Measurements from ENCODE around the gene MCCC1.
A peak's percentile ranks its signal among the peaks of the same experiment; 100 is the strongest.

MCCC1 gene

DNA sequence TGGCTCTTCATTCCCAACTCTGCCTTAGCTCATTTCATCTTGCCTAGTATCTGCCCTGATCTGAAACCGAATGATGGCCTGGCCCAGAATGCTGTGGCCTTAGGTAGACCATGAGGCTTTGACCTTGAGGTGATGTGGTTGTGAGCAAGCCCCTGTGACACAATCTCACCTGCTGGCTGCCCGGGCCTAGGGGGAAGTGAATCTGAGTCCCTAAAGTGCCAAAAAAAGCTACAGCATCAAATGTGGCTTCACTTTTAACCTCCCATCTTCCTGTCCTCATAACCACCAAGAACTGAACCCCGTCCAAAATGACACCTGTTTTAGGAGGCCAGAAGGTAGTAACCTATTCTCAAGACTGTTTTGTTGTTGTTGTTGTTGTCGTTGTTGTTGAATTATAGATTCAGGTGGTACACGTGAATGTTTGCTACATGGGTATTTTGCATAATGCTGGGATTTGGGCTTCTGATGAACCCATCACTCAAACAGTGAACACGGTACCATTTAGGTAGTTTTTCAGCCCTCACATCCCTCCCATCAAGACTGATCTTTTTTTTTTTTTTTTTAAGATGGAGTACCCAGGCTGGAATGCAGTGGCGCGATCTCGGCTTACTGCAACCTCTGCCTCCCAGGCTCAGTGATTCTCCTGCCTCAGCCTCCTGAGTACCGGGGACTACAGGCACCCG is 54.6 kb downstream of the MCCC1 start:
- TF ChIP-seq, protein P1, sequence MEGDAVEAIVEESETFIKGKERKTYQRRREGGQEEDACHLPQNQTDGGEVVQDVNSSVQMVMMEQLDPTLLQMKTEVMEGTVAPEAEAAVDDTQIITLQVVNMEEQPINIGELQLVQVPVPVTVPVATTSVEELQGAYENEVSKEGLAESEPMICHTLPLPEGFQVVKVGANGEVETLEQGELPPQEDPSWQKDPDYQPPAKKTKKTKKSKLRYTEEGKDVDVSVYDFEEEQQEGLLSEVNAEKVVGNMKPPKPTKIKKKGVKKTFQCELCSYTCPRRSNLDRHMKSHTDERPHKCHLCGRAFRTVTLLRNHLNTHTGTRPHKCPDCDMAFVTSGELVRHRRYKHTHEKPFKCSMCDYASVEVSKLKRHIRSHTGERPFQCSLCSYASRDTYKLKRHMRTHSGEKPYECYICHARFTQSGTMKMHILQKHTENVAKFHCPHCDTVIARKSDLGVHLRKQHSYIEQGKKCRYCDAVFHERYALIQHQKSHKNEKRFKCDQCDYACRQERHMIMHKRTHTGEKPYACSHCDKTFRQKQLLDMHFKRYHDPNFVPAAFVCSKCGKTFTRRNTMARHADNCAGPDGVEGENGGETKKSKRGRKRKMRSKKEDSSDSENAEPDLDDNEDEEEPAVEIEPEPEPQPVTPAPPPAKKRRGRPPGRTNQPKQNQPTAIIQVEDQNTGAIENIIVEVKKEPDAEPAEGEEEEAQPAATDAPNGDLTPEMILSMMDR (conservative IDR thresholded peaks at IDR 0.05; ENCODE audit: low read length), result no peak
- no peak for DNase-seq (ENCODE audit: low read depth)
- H3K4me3 ChIP-seq (ENCODE audit: low read length), result no peak overlapping the region

DNA sequence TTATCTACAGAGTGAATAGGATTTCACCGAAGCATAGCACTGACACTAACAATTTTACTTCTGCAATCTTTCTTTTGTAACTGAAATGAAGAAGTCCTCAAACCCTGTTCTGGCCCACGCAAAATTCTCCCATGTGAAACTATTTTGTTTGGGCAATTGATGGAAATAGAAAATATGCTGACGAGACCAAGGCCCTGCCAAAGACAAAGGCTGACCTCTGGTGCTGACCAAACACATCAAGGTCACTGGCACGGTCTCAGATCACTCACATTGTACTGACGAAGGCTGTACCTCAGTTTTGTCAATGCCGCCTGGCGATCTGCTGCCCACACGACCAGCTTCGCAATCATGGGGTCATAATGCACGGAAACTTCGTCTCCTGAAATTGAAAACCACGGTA is 60.5 kb downstream of the MCCC1 start:
- DNase-seq (ENCODE audit: low read depth), result no peak
- H3K4me3 ChIP-seq (ENCODE audit: low read length), result no peak overlapping the region
- TF ChIP-seq, protein P1 (conservative IDR thresholded peaks at IDR 0.05; ENCODE audit: low read length), result no peak

DNA sequence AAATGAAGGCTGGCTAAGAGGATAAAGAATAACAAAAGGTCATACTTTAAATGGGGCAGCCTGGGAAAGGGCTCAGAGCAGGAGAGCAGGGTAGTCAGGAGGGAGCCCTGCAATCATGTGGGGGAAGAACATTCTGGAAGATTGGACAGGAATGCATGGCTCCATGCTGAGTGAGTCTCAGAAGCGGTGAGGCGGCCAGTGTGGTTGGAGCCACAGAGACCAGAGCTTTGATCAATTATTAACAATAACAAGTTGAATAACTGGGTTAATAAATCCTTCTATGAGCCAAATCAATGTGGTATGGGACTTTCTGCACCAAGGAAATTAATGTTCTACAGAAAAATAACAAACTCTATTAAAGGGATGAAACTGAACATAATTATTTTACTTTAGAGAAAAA is 61.1 kb downstream of the MCCC1 start:
- TF ChIP-seq, protein P1 (conservative IDR thresholded peaks at IDR 0.05; ENCODE audit: low read length), result no peak
- no peak for DNase-seq (ENCODE audit: low read depth)
- H3K4me3 ChIP-seq (ENCODE audit: low read length), result no peak overlapping the region

DNA sequence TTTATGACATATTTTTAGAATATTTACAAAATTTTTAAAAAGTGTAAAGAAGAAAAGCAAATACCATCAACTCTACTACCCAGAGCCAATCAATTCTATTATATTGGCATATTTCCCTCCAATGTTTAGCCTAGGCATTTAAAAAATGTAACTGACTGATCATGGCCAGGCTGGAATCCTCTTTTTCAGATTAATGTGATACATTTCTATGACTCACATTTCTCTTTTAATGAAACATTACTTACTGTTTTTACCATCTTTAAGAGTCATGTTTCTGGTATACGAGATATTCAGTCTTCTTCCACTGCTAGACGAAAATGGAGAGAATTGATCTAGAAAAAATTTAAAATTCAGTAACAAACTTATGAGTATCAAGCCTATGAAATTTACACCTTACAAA is 65.5 kb downstream of the MCCC1 start:
- TF ChIP-seq, protein P1 (conservative IDR thresholded peaks at IDR 0.05; ENCODE audit: low read length), result no peak
- no peak overlapping the region for H3K4me3 ChIP-seq (ENCODE audit: low read length)
- peak; percentile 74 for DNase-seq (ENCODE audit: low read depth)

DNA sequence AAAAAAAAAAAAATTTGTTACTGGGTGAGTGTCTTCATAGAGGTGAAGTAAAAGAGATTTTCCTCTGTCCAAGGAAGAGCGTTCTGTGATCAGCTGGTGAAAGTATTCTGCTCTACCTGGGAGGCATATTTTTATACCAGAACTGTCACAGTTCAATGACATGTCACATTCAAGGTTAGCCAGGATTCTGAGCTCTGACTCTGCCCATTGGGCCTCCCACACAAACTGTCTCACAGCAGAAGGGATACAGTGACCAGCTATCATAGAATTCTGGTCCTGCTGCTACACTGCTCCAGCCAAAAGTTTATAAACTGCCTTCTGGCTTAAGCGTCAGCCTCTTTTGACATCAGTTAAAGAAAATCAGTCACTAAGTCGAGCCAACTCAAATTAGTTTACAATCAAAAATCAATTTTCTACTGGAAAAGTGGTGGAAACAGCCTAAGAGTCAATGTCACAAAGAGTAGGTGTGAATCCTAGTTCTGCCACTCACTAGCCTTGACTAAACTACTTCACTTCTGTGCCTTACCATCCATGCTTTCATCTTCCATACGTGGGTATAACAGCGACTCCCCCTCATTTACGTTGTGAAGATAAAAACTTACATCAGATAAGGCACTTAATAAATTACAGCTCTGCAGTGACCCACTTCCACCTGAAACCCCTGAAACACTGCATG is 66.3 kb downstream of the MCCC1 start:
- no peak for DNase-seq (ENCODE audit: low read depth)
- no peak overlapping the region for H3K4me3 ChIP-seq (ENCODE audit: low read length)
- TF ChIP-seq, protein P1 (conservative IDR thresholded peaks at IDR 0.05; ENCODE audit: low read length), result no peak

DNA sequence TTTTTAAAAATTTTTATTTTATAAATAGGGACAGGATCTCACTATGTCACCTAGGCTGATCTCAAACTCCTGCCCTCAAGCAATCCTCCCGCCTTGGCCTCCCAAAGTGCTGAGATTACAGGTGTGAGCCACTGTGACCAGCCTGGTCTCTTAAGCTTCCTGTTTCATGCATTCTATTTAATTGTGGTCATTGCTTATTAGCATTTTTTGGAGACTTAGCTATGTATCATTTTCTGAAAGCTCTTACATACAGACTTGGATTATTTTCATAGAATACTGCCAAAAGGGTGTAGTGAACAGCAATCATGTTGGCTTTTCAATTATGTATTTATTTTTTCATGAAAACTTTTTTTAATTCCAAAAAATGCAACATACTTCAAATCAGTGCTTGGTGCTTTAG is 67.5 kb downstream of the MCCC1 start:
- DNase-seq (ENCODE audit: low read depth), result peak; percentile 61
- TF ChIP-seq, protein P1 (conservative IDR thresholded peaks at IDR 0.05; ENCODE audit: low read length), result no peak
- no peak overlapping the region for H3K4me3 ChIP-seq (ENCODE audit: low read length)

DNA sequence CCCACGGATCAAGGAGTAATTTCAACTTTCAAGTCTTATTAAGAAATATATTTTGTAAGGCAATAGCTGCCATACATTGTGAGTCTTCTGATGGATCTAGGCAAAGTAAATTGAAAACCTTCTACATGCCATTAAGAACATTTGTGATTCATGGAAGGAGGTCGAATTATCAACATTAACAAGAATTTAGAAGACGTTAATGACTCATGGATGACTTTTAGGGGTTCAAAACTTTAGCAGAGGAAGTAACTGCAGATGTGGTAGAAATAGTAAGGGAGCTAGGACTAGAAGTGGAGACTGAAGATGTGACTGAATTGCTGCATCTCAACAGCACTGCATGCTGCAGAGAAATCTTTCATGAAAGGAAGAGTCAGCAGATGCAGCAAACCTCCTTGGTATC is 70.9 kb downstream of the MCCC1 start:
- DNase-seq (ENCODE audit: low read depth), result no peak
- TF ChIP-seq, protein P1 (conservative IDR thresholded peaks at IDR 0.05; ENCODE audit: low read length), result no peak
- H3K4me3 ChIP-seq (ENCODE audit: low read length), result no peak overlapping the region

All from AG10803 (cell line).